KOPT-K1 (cell line): Measurements from ENCODE around the gene LGALS7B.
"Not testable (repeated sequence)": the region's sequence is repeated elsewhere in the genome, so short reads cannot be mapped to it uniquely, and the experiment has no call there.

ENCODE experiments used
- H3K27ac ChIP-seq: fragments of 200-600 bp; sonication (generic); 2 replicates; pipeline ENCODE4 v1.5.1; 2016; ENCODE audit warnings: antibody characterized with exemption, mild to moderate bottlenecking, low read depth, low read length; ENCODE audit not compliant: poor library complexity, severe bottlenecking
- H3K36me3 ChIP-seq: fragments of 200-600 bp; sonication (generic); 2 replicates; pipeline ENCODE4 v1.5.1; 2017; ENCODE audit warnings: antibody characterized with exemption, mild to moderate bottlenecking, low read length, moderate library complexity; ENCODE audit not compliant: insufficient read depth
- H3K9me3 ChIP-seq: fragments of 200-600 bp; sonication (generic); 2 replicates; pipeline ENCODE4 v1.5.1; 2017; ENCODE audit warnings: antibody characterized with exemption, low read length, mild to moderate bottlenecking; ENCODE audit not compliant: insufficient read depth, poor library complexity, severe bottlenecking

LGALS7B gene

GRCh38 chr19:38800577-38801347, 11.8 kb downstream of the LGALS7B start:
- H3K9me3 ChIP-seq = no peaks in the 10 kb centered on the region

GRCh38 chr19:38801359-38802095, 12.5 kb downstream of the LGALS7B start:
- H3K36me3 ChIP-seq = no peaks in the 10 kb centered on the region
- H3K27ac ChIP-seq = no peak overlapping the region
- no peaks in the 10 kb centered on the region for H3K9me3 ChIP-seq

More at GRCh38 chr19:38800577-38801347, 11.8 kb downstream of the LGALS7B start:
- no peaks in the 10 kb centered on the region for H3K36me3 ChIP-seq
- H3K27ac ChIP-seq = no peak overlapping the region

- no peaks in the 10 kb centered on the region for H3K9me3 ChIP-seq
- H3K27ac ChIP-seq = no peak overlapping the region
- no peaks in the 10 kb centered on the region for H3K36me3 ChIP-seq
Observed at GRCh38 chr19:38803543-38803942, 14.5 kb downstream of the LGALS7B start.

- Histone ChIP-seq H3K36me3 (no peaks in the 10 kb centered on the region), H3K27ac (no peak overlapping the region), H3K9me3 (no peaks in the 10 kb centered on the region)
Observed at GRCh38 chr19:38805180-38805579, 16.2 kb downstream of the LGALS7B start.

DNA sequence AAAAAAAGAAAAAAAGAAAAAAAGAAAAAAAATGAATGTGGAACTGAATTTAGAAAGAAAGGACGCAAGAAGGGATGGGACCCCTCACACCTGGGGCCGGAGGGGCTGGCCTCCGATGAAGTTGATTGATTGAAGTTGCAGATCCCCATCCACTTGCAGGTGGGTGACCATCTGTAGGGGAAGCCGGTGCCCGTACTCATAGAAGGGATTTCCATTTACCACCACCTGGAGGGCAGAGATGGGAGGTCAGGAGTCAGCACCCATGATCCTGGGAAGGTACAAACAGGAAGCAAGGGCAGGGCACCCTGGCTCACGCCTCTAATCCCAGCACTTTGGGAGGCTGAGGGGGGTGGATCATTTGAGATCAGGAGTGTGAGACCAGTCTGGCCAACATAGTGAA, 17.4 kb downstream of the LGALS7B start:
- no peaks in the 10 kb centered on the region for H3K9me3 ChIP-seq
- no peak overlapping the region for H3K27ac ChIP-seq
- no peaks in the 10 kb centered on the region for H3K36me3 ChIP-seq

- H3K9me3 ChIP-seq, H3K36me3 ChIP-seq, H3K27ac ChIP-seq: not testable (repeated sequence)
Observed at GRCh38 chr19:38807374-38808098, 18.5 kb downstream of the LGALS7B start.

DNA sequence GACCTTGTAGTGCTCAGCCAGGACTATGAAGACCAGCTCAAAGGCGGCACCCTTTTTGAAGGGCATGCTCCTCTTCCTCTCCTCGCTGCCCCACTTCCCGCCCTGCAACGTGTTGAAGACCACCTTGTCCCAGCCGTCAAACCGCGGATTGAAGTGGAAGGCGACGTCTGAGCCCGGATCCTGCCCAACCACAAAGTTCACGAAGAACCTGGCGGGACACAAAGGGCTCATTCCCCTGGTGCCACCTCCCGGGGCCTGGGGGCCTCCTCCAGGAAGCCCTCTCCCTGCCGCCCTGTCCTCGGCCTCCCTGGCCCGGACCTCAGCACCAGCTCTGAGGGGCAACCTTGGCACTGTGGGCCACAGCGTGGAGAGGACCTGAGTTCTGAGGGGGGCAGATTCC, 19.7 kb downstream of the LGALS7B start:
- Histone ChIP-seq H3K36me3 (no peaks in the 10 kb centered on the region), H3K27ac (no peak overlapping the region), H3K9me3 (no peaks in the 10 kb centered on the region)

GRCh38 chr19:38809592-38810252, 20.7 kb downstream of the LGALS7B start:
- Histone ChIP-seq H3K36me3 (no peaks in the 10 kb centered on the region), H3K27ac (no peak overlapping the region)

GRCh38 chr19:38812009-38812840, 23.2 kb downstream of the LGALS7B start:
- peaks cover 23% of the 10 kb centered on the region for H3K36me3 ChIP-seq
- H3K9me3 ChIP-seq = no peaks in the 10 kb centered on the region
- no peak overlapping the region for H3K27ac ChIP-seq

More at GRCh38 chr19:38809592-38810252, 20.7 kb downstream of the LGALS7B start:
- H3K9me3 ChIP-seq = no peaks in the 10 kb centered on the region

- peaks cover 27% of the 10 kb centered on the region for H3K36me3 ChIP-seq
- H3K27ac ChIP-seq = no peak within 1 kb of the TSS
- no peaks in the 10 kb centered on the region for H3K9me3 ChIP-seq
Observed at GRCh38 chr19:38812841-38813320, 23.9 kb downstream of the LGALS7B start, which contains the start of gene LGALS4. Gene LGALS4 (minus strand): TSS chr19:38812945. CDS start chr19:38812886, 59 bp downstream.

- H3K36me3 ChIP-seq = peaks cover 28% of the 10 kb centered on the region
- no peak overlapping the region for H3K27ac ChIP-seq
- H3K9me3 ChIP-seq = no peaks in the 10 kb centered on the region
Observed at GRCh38 chr19:38813323-38813722, 24.3 kb downstream of the LGALS7B start.

GRCh38 chr19:38813932-38814331, 24.9 kb downstream of the LGALS7B start:
- peaks cover 28% of the 10 kb centered on the region for H3K36me3 ChIP-seq
- H3K27ac ChIP-seq = not testable (repeated sequence)

GRCh38 chr19:38815059-38816001, 26.3 kb downstream of the LGALS7B start:
- H3K36me3 ChIP-seq = peaks cover 28% of the 10 kb centered on the region
- no peaks in the 10 kb centered on the region for H3K9me3 ChIP-seq
- no peak overlapping the region for H3K27ac ChIP-seq

More at GRCh38 chr19:38813932-38814331, 24.9 kb downstream of the LGALS7B start:
- H3K9me3 ChIP-seq = not testable (repeated sequence)
